HEK293 (cell line): ENCODE results near the gene ZNF747.

Experiments
- CTCF ChIA-PET: fragments of 350-600 bp; formaldehyde crosslinking; extraction: SDS; loops from one replicate; lab custom pipeline; 2021; ENCODE audit warnings: antibody characterized with exemption; lab: Yijun Ruan, JAX
- POLR2A ChIA-PET: fragments of 300-600 bp; formaldehyde crosslinking; extraction: SDS; loops from one replicate; lab custom pipeline; 2020; ENCODE audit warnings: antibody characterized with exemption, inconsistent platforms; lab: Yijun Ruan, JAX
- H3K27ac ChIP-seq: fragments of 200-500 bp; sonication (Bioruptor generic); 2 replicates; pipeline ENCODE4 v1.5.1; 2014; ENCODE audit warnings: low read depth, low read length, control low read depth, inconsistent platforms; ENCODE audit errors: extremely low read depth
- H3K36me3 ChIP-seq, 2 experiments: fragments of 200-500 bp in 1 of 2; sonication (Bioruptor generic) in 1 of 2; 1 replicate in 1 of 2; 2 replicates in 1 of 2; pipeline ENCODE4 v1.5.1; 2014 to 2017; ENCODE audit warnings: inconsistent platforms in 2 of 2, low read length in 2 of 2; ENCODE audit not compliant: control insufficient read depth in 2 of 2, insufficient read depth in 1 of 2
- H3K4me1 ChIP-seq: fragments of 200-500 bp; sonication (Bioruptor generic); 2 replicates; pipeline ENCODE4 v1.5.1; 2014; ENCODE audit warnings: mild to moderate bottlenecking, low read length, inconsistent platforms; ENCODE audit not compliant: control insufficient read depth, insufficient read depth
- H3K4me3 ChIP-seq: 2 replicates; pipeline ENCODE4 v1.5.1; 2011; ENCODE audit warnings: low read depth, mild to moderate bottlenecking, control low read depth, low read length, moderate library complexity
- H3K9me3 ChIP-seq: fragments of 200-500 bp; sonication (Bioruptor generic); 2 replicates; pipeline ENCODE4 v1.5.1; 2014; ENCODE audit warnings: low read depth, low read length, inconsistent platforms; ENCODE audit not compliant: control insufficient read depth, insufficient read depth
- YY2 ChIP-seq: fragments of 450-650 bp; formaldehyde crosslinking; IDR thresholded peaks from 2 replicates; pipeline ENCODE4 v1.5.1; 2016; ENCODE audit warnings: missing biosample characterization, missing genetic modification characterization
- ZBTB10 ChIP-seq: fragments of 450-650 bp; formaldehyde crosslinking; IDR thresholded peaks from 2 replicates; pipeline ENCODE4 v1.5.1; 2016; ENCODE audit warnings: missing biosample characterization, missing genetic modification characterization
- ZBTB17 ChIP-seq: fragments of 450-650 bp; formaldehyde crosslinking; IDR thresholded peaks from 2 replicates; pipeline ENCODE4 v1.5.1; 2016; ENCODE audit warnings: missing biosample characterization, missing genetic modification characterization
- ZBTB48 ChIP-seq: fragments of 450-650 bp; formaldehyde crosslinking; IDR thresholded peaks from 2 replicates; pipeline ENCODE4 v1.5.1; 2016; ENCODE audit warnings: missing biosample characterization, missing genetic modification characterization
- ZNF133 ChIP-seq: fragments of 450-650 bp; formaldehyde crosslinking; IDR thresholded peaks from 2 replicates; pipeline ENCODE4 v1.5.1; 2016; ENCODE audit warnings: missing biosample characterization, missing genetic modification characterization
- ZNF174 ChIP-seq: fragments of 450-650 bp; formaldehyde crosslinking; IDR thresholded peaks from 2 replicates; pipeline ENCODE4 v1.5.0; 2017; ENCODE audit warnings: missing biosample characterization, mild to moderate bottlenecking, missing genetic modification characterization
- ZNF23 ChIP-seq: fragments of 450-650 bp; formaldehyde crosslinking; IDR thresholded peaks from 2 replicates; pipeline ENCODE4 v1.5.1; 2016; ENCODE audit warnings: missing biosample characterization, missing genetic modification characterization, borderline replicate concordance
- ZNF302 ChIP-seq: fragments of 450-650 bp; formaldehyde crosslinking; IDR thresholded peaks from 2 replicates; pipeline ENCODE4 v1.5.1; 2016; ENCODE audit warnings: missing biosample characterization, missing genetic modification characterization, low read depth
- ZNF366 ChIP-seq: fragments of 450-650 bp; formaldehyde crosslinking; conservative IDR thresholded peaks from 2 replicates; pipeline ENCODE4 v1.5.1; 2016; ENCODE audit warnings: missing biosample characterization, missing genetic modification characterization
- ZNF510 ChIP-seq: fragments of 450-650 bp; formaldehyde crosslinking; IDR thresholded peaks from 2 replicates; pipeline ENCODE4 v1.5.1; 2018; ENCODE audit warnings: mild to moderate bottlenecking, missing genetic modification characterization, missing biosample characterization; ENCODE audit not compliant: insufficient replicate concordance
- ZNF664 ChIP-seq: fragments of 450-650 bp; formaldehyde crosslinking; IDR thresholded peaks from 2 replicates; pipeline ENCODE4 v1.5.1; 2016; ENCODE audit warnings: missing biosample characterization, missing genetic modification characterization
- ZNF677 ChIP-seq: fragments of 450-650 bp; IDR thresholded peaks from 2 replicates; pipeline ENCODE4 v1.5.0; 2018; ENCODE audit warnings: missing biosample characterization, mild to moderate bottlenecking, missing genetic modification characterization, moderate library complexity
- ZNF76 ChIP-seq: fragments of 450-650 bp; formaldehyde crosslinking; IDR thresholded peaks from 2 replicates; pipeline ENCODE4; 2016; ENCODE audit warnings: low read depth, missing biosample characterization, missing genetic modification characterization, borderline replicate concordance
- ZSCAN5A ChIP-seq: fragments of 450-650 bp; formaldehyde crosslinking; IDR thresholded peaks from 2 replicates; pipeline ENCODE4 v1.5.1; 2016; ENCODE audit warnings: missing biosample characterization, missing genetic modification characterization

The ZNF747 gene

GRCh38 chr16:30510376-30510938 is 24.2 kb downstream of the ZNF747 start (continued):
- TF ChIP-seq ZBTB10: no peak

- H3K4me3 ChIP-seq: no peak overlapping the region
- no peak for TF ChIP-seq ZNF174
- TF ChIP-seq YY2 (tag by site-specific recombination): no peak
- TF ChIP-seq ZBTB48: no peak
- TF ChIP-seq ZNF677 (tag by site-specific recombination): no peak
- no peak for TF ChIP-seq ZNF302
- no peak for TF ChIP-seq ZNF664
- TF ChIP-seq ZNF510 (tag by site-specific recombination): no peak
- TF ChIP-seq, all 188 proteins: peak for 0
- Histone ChIP-seq H3K27ac (no peak overlapping the region), H3K4me1 (no peaks in the 10 kb centered on the region), H3K9me3 (no peaks in the 10 kb centered on the region), H3K36me3 (no peaks in the 10 kb centered on the region)
- ChIA-PET POLR2A (interaction anchor here (0.6 to 0.9 kb wide), 3 partner anchors 10 to 120 kb away, joined by 3 to 4 read pairs (median 3); no protein-coding TSS in a partner anchor), CTCF (interaction anchor here (0.6 to 1.0 kb wide), 3 partner anchors 26 to 62 kb away, joined by 3 to 4 read pairs (median 4); partner anchors contain the start of gene ZNF747)
Observed at GRCh38 chr16:30509081-30509765, 25.4 kb downstream of the ZNF747 start.

GRCh38 chr16:30503403-30504296 is 31.0 kb downstream of the ZNF747 start:
- Histone ChIP-seq H3K4me1 (no peaks in the 10 kb centered on the region), H3K4me3 (no peak overlapping the region), H3K9me3 (no peaks in the 10 kb centered on the region), H3K36me3 (no peaks in the 10 kb centered on the region), H3K27ac (no peak overlapping the region)
- TF ChIP-seq ZNF23 (tag by site-specific recombination) (peak; percentile 93), ZNF366 (tag by site-specific recombination) (peak; percentile 79), ZNF133 (tag by site-specific recombination) (no peak), ZNF76 (tag by site-specific recombination) (no peak), ZSCAN5A (tag by site-specific recombination) (no peak), ZBTB17 (tag by site-specific recombination) (peak; percentile 89)
- POLR2A ChIA-PET: no interaction called here
- CTCF ChIA-PET: no interaction called here
